ENCODE data around the gene OSBPL5.

OSBPL5 gene

DNA sequence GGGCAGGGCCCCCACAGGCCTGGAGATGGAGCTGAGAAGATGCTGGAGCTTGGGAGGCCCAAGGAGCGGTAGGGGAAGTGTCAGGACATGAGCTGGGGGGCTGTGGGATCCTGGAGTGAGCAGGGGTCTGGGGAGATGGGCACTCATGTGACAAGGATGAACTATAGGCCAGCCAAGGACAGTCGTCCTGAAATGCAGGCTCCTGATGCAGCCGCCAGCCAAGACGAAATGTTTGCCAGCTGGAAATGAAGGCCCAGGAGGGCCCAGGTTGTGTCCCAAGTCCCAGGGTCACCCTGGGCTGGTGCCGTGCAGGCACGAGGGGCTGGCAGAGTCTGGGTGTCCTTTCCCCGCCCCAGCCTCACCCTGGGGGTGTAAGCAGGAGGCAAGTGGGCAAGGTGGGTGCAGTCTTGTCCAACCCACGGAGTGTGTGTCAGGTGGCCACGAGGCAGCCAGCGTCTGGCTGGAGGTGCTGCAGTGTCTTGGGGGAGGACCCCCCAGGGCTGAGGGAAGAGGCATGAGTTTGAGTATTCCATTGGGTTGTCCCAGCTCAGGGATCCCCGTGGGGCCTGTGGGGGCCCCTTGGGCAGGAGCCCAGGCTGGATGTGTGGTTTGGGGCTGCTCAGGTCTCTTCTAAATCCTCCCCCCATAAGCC, 32.1 kb upstream of the OSBPL5 start:
- DNase-seq, result no peak

DNA sequence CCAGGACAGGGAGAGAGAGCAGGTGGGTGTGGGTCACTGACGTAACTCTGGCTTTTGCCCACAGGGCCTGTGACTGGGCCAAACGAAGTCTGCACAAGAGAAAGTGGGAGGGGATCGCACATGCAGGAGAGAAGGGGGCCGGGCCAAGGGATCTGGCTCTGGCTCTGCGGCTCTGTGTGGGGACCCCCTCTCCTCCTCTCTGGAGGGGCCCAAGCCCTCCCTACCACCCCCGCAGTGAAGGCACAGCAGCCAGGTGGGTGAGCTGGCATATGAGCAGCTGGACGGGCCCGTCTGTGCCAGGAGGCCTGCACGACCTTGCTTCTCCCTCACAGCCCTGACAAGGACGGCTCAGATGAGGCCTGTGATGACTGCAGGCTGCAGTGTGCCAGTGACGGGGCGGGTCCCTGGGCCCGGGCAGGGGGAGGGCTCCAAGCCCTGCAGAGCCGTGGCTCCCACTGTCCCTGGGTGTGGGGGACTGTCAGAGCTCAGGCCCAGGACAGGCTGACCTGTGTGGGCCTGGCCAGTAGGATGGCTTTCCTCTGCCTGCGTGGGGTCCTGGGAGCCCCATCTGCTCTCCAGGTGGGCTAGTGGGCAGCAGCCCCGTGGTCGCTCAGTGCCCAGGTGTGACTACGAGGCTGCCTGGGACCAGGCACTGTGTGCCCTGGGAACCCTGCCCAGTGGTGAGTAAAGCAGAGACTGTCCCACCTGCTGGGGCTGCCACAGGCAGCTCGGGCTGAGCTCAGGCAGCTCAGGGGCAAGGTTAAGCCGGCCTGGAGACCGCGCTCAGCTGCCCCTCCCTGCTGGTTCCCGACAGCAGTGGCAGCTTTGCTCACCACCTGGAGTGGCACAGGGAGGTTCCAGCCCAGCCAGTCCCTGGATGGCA, 31.3 kb upstream of the OSBPL5 start:
- no peak for DNase-seq

DNA sequence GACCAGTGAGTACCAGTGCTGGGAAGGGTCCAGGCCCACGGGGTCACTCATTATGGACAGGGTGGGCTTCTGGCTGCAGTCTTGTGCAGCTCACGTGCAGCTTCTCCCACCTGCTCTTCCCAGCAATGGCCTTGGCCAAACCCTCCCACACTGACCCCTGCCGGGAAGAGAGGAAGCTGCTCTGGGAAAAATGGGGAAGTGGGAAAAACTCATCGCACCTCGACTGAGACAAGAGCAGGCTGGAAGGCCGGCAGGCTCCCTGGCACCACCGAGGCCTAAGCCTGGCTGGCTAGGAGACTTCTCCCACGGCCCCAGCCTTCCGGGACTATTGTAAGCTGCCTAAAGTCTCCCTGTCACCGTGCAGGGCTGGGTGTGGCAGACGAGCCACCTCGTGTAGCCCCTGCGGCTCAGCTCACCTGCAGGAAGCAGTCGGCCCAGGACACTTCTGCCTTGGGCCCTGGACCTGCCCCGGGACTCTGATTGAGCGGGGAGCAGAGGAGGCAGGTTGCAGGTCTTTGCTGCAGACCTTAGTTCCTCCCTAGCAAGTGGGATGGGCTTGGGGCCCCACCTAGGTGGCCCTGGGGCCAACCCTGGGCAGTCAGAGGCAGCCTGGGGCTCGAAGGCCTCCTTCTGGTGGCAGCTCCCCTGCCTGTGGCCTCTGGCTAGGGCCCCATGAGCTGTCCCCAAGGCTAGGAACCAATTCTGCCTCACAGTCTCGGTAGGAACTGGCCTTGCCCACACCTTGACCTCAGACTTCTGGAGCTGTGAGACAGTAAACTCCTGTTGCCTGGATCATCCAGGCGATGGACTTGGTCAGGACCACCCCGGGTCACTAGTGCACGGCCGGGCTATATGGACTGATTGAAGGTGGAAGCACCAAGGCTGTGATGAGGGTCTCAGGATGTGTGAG, 30.4 kb upstream of the OSBPL5 start:
- DNase-seq, result no peak

DNA sequence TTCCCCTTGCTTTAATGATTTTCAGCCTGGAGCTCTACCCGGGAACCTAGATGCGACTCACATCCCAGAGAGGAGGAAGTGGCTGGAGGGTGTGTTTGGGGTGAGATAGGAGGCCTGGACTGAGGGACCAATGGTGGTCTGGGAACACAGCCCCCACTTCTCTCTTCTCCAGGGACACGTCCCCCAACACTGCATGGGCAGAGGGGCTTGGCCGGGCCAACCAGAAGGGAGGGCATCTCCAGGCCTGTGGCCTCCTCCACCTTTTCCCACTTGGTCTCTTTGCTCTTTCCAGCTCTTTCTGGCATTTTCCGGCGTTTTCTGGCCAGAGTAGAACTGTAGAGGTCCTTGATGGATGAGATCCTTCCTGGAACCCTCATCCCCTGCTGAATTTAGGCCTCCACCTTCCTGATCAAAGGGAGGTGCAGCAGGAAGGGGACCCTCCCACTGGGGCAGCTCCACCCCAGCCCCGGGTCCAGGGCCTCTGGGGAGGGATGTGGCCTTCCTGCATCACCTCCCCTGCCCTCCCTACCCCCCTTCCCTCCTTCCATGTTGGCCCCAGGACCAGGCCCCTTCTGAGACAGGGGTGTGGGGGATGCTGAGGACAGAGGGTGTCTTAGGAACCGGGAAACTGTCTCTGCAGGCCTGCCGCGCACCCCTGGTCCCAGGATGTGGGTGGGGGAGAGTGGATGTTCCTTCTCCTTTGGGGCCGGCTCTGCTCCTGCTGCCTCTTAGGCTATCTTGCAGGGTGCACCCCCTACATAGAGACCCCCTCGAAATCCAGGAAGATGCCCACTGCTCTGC, 29.1 kb upstream of the OSBPL5 start:
- no peak for DNase-seq

DNA sequence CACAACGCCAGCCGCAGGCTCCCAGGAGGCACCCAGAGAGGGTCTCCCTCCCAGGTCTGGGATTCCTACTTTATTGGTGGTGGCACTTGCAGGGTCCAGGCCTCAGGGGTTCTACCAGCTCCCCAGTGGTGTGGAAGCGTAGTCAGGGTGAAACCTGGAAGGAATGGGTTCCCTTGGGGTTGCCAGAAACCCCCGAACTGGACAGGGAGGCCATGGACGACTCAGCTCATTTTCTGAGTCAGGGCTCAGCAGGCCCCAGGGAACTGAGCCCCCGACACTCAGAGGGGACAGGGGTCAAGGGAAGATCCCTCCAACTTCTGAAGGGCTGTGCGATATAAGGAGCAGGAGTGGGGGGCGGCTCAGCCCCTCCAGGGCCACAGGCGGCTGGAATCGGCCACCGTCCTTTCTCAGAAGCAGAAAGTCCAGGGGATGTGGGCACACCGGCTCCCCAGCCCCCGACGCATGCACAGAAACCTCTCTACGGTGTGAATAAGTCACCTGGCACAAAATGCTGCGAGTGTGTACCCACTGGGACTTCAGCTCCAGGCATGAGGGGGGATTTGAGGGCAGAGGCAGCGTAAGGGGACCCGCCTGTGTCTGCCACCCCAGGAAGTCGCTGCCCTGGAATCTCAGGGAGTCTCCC, 28.4 kb upstream of the OSBPL5 start:
- DNase-seq, result no peak

DNA sequence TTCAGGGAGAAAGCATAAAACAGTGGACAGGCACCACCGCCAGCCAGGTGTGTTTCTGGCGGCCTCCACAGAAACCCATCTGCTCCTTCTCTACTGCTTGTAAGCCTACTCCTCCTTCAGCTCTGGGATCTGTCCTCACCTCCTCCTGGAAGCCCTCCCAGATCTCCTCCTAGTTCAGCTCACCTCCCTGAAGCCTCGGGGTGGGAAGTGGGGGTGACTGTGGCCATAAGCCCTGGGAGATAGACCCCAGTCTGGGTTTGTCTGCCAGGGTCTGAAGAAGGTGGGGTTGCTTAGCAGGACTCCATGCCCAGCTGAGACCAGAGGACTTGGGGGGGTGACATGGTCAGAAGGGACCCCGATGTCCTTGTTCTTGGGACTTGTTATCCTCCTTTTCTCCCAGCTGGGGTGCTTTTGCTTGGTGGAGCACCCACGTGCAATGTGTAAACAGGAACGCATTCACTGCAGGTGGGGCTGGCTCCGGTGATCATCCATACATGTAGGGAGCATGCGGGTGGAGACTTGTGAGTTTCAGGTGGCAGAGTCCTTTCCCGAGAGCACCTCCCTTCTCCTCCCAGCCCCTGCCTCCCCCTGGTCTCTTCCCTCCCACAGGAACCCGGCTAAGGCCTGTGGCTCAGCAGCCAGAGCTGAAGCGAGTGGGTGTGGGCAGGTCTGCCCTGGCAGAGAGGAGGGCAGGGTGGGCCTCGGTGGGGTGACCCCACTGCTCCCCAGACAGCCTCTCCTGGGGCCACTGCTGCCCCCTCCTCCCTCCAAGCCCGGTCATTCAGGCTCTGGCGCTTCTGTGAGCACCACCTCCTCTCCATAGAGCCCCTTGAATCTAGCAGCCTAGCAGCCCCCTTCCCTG, 27.6 kb upstream of the OSBPL5 start:
- no peak for DNase-seq

DNA sequence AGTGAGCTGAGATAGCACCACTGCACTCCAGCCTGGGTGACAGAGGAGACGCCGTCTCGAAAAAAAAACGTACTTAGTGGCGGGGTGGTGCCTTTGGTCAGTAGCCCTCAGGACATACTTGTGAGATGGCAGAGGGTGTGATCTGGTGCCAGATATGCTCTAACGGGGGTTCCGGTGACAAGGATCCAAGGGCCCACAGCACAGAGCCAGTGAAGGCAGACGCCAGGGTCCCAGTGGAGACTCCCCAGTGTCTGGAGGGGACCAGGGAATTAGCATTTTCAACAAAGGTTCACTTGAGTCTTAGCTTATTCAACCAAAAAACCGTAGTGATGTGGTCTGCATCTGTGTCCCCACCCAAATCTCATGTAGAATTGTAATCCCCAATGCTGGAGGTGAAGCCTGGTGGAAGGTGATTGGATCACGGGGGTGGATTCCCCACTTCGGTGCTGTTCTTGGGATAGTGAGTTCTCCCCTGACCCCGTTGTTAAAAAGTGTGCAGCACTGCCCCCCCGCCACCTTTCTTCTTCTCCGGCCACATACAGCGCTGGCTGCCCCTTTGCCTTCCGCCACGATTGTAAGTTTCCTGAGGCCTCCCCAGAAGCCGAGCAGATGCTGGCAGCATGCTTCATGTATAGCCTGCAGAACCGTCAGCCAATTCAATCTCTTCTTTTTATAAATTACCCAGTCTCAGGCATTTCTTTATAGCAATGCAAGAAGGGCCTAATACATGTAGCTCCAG, 26.6 kb upstream of the OSBPL5 start:
- DNase-seq, result no peak

DNA sequence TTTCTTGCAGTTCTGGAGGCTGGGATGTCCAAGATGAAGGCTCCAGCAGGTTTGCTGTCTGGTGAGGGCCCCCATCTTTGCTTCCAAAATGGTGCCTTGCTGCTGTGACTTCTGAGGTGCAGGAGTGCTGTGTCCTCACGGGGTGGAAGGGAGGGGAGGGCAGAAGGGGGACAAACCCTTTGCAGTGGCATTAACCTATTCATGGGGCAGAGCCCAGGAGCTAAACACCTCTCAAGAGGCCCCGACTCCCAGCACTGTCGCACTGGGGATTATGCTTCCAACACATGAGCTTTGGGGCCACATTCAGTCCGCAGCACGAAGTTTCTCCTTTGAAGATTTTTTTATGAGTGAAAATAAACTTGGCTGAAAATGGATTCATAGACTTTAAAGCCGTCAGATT, 25.5 kb upstream of the OSBPL5 start:
- DNase-seq, result no peak

DNA sequence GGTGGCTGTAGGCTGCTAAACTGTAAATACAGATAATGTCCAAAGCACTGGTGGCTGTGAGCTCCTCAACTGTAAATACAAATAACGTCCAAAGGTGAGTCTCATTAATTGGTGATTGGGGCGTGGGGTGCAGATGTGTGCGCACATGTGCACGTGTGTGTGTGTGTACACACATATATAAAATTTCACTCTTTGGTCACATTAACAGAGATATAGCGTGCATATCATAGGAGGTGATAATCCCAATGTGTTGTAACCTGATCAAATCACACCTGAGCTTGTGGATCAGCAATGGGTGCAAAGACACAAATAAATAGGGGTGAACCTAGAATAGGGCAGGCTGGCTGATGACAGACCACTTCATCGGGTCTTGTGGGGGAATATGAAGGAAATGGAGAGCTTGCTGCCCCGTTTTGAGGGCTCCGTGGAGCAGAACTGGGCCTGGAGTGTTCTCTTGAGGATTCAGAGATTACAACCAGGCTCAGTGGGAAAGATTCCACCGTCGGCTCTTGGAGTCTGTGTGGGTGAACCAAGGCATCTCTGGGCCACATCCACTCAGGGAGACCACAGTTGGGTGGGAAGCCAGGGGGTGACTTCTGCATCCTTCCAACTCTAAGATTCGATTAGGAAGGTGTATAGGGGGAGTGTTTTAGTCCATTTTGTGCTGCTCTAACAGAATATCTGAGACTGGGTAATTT, 24.9 kb upstream of the OSBPL5 start:
- DNase-seq, result no peak

DNA sequence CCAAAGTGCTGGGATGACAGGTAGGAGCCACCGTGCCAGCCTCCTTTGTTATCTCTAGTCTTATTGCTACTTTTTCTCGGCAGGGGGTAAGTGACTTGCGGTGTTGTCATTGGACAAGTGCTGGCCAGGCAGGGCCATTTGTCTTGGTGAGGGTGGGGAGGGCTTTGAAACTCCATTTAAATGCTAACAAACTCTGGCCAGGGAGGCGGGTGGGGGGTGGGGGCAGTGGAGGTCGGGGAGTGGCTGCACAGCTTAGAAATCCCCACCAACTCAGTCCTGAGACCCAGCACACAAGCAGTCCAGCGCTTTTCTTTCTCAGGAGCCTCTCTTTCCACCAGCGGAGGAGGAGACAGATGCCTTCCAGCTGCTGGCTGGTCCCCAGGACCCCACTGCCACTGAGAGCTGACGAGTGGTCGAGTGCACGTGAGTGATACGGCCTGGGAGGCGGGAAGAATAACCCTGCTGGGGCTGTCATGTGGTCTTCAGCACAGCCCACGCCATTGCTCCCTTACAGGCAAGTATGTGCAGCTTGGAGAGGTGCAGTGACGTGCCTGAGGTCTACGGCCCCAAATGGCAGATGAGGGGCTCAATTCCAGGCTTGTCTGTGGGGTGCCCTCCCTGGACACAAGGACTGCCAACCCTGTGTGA, 24.2 kb upstream of the OSBPL5 start:
- no peak for DNase-seq

DNA sequence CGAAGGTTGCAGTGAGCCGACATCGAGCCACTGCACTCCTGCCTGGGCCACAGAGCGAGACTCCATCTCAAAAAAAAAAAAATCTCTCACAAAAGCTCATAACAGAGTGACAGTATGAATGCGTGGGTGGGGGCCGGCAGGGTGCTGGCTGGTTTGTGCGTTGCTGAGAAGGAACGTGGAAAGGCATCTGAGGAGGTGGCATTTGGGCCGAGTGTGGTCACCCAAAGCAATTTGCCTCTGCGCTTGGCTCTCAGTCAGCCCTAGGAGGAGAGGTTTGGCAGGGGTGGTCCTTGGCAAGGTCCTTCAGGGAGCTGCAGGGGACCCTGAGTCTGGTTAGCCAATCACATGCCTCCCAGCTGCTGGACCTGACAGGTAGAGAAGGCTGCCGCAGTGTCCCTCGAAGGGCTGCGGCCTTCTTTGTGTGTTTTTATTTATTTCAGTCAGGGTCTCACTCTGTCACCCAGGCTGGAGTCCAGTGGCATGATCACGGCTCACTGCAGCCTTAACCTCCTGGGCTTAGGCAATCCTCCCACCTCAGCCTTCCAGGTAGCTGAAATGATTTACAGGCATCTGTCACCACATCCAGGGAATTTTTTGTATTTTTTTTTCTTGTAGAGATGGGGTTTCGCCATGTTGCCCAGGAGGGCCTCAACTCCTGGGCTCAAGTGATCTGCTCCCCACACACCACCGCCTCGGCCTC, 23.5 kb upstream of the OSBPL5 start:
- no peak for DNase-seq

DNA sequence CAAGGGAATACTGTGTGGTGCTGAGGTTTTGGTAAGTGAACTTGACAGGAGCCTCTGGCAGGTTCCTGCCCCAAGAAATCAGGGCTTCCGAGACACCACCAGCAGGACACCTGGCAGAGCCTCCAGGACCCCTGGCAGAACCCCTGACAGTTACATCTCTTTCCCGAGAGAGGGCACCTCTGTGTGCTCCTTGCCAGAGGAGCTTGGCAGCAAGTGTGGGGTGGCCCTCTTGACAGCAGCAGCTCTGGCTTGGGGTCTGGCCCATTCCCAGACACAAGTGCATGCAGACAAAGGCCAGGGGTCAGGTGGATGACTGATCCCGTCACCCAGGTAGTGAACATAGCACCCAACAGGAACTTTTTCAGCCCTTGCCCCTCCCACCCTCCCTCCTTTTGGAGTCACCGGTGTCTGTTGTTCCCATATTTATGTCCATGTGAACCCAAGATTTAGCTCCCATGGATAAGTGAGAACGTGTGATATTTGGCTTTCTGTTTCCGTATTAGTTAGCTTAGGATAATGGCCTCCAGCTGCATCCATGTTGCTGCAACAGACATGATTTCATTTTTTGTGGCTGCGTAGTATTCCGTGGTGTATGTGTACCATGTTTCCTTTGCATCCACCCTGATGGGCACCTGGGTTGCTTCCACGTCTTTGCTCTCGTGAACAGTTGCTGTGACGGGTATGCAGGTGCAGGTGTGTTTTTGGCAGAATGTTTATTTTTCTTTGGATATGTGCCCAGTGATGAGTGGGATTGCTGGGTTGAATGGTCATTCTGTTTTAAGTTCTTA, 21.2 kb upstream of the OSBPL5 start:
- DNase-seq, result no peak

DNA sequence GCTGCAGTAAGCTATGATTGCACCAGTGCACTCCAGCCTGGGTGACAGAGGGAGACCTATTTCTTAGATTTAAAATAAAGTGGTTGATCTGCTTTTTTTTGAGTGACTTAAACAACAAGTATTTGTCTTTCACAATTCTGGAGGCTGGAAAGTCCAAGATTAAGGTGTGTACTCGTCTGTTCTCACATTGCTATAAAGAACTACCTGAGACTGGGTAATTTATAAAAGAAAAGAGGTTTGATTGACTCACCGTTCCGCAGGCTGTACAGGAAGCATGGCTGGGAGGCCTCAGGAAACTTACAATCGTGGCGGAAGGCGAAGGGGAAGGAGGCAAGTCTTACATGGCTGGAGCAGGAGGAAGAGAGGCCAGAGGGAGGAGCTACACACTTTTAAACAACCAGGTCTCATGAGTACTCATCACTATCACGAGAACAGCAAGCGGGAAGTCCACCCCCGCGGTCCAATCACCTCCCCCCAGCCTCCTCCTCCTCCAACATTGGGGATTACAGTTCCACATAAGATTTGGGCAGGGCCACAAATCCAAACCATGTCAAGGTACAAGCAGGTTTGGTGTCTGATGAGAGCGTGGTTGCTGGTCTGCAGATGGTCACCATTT, 19.7 kb upstream of the OSBPL5 start:
- no peak for DNase-seq

DNA sequence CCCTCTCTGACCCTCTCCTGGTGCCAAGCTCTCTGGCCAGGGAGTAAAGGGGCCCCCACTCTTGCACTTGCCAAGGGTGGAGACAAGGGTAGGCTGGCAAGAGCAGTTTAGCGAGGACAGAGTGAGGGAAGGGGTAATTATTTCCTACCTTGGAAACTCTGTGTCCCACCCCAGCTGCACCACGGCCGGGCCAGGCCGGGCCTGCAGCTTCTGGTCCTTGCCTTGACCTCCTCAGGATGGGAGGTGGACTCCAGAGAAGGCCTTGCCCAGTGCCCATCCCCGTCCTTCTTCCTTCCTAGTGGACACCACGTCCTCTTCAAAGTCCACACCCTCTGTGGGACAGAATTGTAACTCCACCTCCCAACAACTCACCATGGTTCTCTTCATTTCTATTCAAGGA, 18.4 kb upstream of the OSBPL5 start:
- no peak for DNase-seq

DNA sequence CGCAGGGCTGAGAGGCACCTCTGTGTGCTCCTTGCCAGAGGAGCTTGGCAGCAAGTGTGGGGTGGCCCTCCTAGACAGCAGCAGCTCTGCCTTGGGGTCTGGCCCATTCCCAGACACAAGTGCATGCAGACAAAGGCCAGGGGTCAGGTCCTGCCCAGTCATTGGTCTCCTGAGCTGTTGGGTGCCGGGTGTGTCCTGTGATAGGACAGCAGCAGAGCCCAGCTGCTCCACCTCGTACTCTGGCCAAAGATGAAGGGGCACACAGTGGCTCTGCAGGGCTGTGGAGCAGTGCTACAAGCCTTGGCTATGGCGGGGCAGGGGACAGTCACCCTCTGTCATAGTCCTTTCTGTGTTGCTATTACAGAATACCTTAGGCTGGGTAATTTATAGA, 17.3 kb upstream of the OSBPL5 start:
- DNase-seq, result no peak

DNA sequence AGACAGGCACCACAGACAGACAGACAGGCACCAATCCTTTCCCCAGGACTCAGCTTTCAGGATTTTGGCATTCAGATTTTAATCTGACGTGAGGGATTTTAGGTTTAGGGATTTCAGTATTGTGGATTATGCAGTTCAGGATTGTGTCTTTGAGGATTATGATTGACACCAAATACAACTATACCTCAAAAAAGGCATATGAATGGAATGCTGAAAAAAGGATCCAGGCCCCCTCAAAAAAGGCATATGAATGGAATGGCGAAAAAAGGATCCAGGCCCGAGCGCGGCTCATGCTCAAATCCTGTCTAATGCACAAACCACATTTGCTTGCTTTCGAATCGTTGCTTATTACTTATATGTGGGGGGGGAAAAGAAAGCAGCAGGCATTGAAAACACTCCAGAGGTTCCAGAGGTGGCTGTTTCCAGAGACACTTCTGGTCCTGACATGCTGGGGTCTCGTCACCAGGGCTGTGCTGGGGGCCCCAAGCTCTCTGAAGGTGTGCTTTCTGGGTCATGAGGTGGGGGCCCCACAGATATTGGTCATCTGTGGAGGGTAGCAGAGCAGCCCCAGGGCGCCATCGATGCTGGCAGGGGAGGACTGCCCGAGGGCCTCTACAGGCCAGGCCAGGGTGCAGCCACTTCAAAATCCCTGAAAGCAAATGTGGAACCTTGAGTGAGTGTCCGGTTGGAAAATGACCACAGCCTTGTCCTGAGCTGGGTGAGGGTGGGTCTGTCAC, 16.8 kb upstream of the OSBPL5 start:
- no peak for DNase-seq

DNA sequence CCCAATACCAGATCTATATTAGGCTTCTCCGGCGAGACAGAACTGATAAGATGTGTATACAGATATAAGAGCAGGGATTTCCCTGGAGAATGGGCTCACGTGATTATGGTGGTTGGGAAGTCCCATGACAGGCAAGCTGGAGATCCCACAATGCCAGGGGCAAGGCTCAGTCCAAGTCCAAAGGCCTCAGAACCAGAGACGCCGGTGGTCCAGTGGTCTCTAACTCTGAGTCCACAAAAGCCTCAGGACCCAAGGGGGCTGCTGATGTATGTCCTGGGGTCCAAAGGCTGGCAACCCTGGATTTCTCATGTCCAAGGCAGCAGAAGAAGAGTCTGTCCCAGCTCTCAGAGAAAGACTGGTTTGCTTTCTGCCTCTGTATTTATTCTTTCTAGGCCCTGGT, 15.8 kb upstream of the OSBPL5 start:
- no peak for DNase-seq

Data from SIG-M5 (cell line).